ENCODE results near the gene XAGE3.
"Not testable (repeated sequence)": the region's sequence is repeated elsewhere in the genome, so short reads cannot be mapped to it uniquely, and the experiment has no call there.

XAGE3 gene

GRCh38 chrX:52867610-52868348 is at the start of gene XAGE3:
TSS of gene XAGE3 (minus strand) at chrX:52868083. CDS start at chrX:52867133, 950 bp downstream.
- no peak for DNase-seq

GRCh38 chrX:52914704-52915103 is 46.8 kb upstream of the XAGE3 start:
- DNase-seq = not testable (repeated sequence)

- DNase-seq = not testable (repeated sequence)
Observed at GRCh38 chrX:52913681-52914080, 45.8 kb upstream of the XAGE3 start.

GRCh38 chrX:52909313-52909969 is 41.6 kb upstream of the XAGE3 start:
- DNase-seq = not testable (repeated sequence)

GRCh38 chrX:52907900-52908299 is 40.0 kb upstream of the XAGE3 start:
- DNase-seq = not testable (repeated sequence)

- not testable (repeated sequence) for DNase-seq
Observed at GRCh38 chrX:52907137-52907536, 39.3 kb upstream of the XAGE3 start.

- DNase-seq = not testable (repeated sequence)
Observed at GRCh38 chrX:52906072-52906471, 38.2 kb upstream of the XAGE3 start.

- not testable (repeated sequence) for DNase-seq
Observed at GRCh38 chrX:52905531-52905930, 37.6 kb upstream of the XAGE3 start.

GRCh38 chrX:52896855-52897709 is 29.2 kb upstream of the XAGE3 start, which contains the start of gene FAM156B:
TSS of gene FAM156B (plus strand) at chrX:52897330. CDS start at chrX:52907226, 9,896 bp downstream.
- DNase-seq = not testable (repeated sequence)

- not testable (repeated sequence) for DNase-seq
Observed at GRCh38 chrX:52896438-52896837, 28.6 kb upstream of the XAGE3 start.

GRCh38 chrX:52888090-52888489 is 20.2 kb upstream of the XAGE3 start:
- DNase-seq = not testable (repeated sequence)

GRCh38 chrX:52887459-52887858 is 19.6 kb upstream of the XAGE3 start:
- DNase-seq = not testable (repeated sequence)

GRCh38 chrX:52876386-52876785 is 8.5 kb upstream of the XAGE3 start:
- DNase-seq = not testable (repeated sequence)

- not testable (repeated sequence) for DNase-seq
Observed at GRCh38 chrX:52875436-52875835, 7.6 kb upstream of the XAGE3 start.

- no peak for DNase-seq
Observed at GRCh38 chrX:52874661-52875060, 6.8 kb upstream of the XAGE3 start.

GRCh38 chrX:52873825-52874224 is 5.9 kb upstream of the XAGE3 start:
- not testable (repeated sequence) for DNase-seq

GRCh38 chrX:52870046-52870445 is 2.2 kb upstream of the XAGE3 start:
- no peak for DNase-seq

- DNase-seq = no peak
Observed at GRCh38 chrX:52865343-52865998, 2.4 kb downstream of the XAGE3 start.

GRCh38 chrX:52856991-52857525 is 10.8 kb downstream of the XAGE3 start:
- not testable (repeated sequence) for DNase-seq

- DNase-seq = no peak
Observed at GRCh38 chrX:52852110-52852860, 15.6 kb downstream of the XAGE3 start.

GRCh38 chrX:52843619-52844018 is 24.3 kb downstream of the XAGE3 start:
- DNase-seq = not testable (repeated sequence)

All from RPMI8226 (cell line).